UCSD-AML1 (cell line): ENCODE results near the gene POLR3H.

Experiments
- DNase-seq: peaks from one replicate; lab custom pipeline; 2025; ENCODE audit not compliant: unreplicated experiment; lab: John Stamatoyannopoulos, UW

POLR3H gene

GRCh38 chr22:41488076-41488475, 56.2 kb downstream of the POLR3H start:
- DNase-seq = no peak

- DNase-seq = no peak
These were observed 57.0 kb downstream of the POLR3H start for GRCh38 chr22:41487037-41487935.

GRCh38 chr22:41485033-41485432, 59.2 kb downstream of the POLR3H start:
- DNase-seq = no peak

GRCh38 chr22:41482319-41482935, 61.8 kb downstream of the POLR3H start:
- DNase-seq = no peak

- no peak for DNase-seq
These were observed 62.3 kb downstream of the POLR3H start for GRCh38 chr22:41481925-41482318.

GRCh38 chr22:41481131-41481830, 63.0 kb downstream of the POLR3H start:
- no peak for DNase-seq

- DNase-seq = no peak
These were observed 63.9 kb downstream of the POLR3H start for GRCh38 chr22:41480397-41480735.

GRCh38 chr22:41479671-41480396, 64.4 kb downstream of the POLR3H start:
- no peak for DNase-seq

- DNase-seq = no peak
These were observed 65.3 kb downstream of the POLR3H start for GRCh38 chr22:41478891-41479521.

- no peak for DNase-seq
These were observed 65.8 kb downstream of the POLR3H start for GRCh38 chr22:41478473-41478872.
